Measurements from ENCODE around the gene CGNL1.

CGNL1 gene

DNA sequence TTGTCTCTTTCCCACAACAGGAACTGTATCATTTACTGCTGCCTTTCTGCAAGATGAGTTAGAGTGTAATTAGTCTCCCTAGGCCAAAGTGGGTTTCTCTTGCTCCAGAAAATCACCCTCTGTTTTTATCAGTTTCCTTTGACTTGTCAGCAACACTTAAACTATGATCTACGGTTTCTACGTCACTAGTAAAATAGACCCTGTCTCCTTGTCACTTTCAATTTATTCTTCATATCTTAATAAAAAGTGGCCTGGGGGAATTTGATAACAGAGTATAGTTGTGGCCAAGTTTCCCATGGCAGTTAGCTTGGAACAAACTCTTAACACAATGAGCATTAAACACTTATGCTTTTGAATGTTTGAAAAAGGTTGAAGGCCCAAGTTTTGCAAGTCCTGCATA lies 79.6 kb downstream of the CGNL1 start:
- no peak for DNase-seq (ENCODE audit: low read depth in 1 of 2, low spot score in 1 of 2)

DNA sequence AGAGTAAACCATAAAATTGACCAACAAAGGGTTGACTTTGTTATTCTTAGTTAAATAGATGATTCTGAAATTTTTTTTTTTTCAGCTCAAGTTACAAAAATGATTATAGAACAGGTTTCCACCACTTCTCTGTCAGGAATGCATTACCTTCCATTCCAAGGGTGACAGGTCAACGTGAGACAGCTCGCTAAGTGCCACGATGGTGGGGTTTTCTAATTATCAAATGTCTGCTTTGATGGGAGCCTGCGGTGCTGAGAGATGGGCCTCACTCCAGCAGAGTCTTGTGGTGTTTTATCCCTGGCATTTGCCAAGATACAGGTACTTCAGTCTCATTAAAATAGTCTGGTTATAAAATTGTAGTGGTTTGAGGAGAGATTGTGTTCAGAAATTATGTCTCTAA lies 80.3 kb downstream of the CGNL1 start:
- DNase-seq (ENCODE audit: low read depth in 1 of 2, low spot score in 1 of 2): no peak

DNA sequence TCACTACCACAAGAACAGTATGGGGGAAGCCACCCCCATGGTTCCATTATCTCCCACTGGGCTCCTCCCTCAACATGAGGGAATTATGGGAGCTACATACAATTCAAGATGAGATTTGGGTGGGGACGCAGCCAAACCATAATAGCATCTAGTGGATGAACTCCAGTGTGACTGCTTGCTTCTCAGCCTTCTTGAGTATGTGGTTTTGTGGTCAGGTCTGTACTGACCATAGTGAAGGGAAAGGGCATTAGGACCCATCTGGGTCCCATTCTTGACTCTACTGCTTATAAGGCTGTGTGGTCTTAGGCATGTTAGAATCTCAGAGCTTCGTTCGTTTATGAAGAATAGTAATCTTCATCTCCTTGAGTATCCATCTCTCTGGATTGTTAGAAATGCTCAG lies 81.4 kb downstream of the CGNL1 start:
- no peak for DNase-seq (ENCODE audit: low read depth in 1 of 2, low spot score in 1 of 2)

DNA sequence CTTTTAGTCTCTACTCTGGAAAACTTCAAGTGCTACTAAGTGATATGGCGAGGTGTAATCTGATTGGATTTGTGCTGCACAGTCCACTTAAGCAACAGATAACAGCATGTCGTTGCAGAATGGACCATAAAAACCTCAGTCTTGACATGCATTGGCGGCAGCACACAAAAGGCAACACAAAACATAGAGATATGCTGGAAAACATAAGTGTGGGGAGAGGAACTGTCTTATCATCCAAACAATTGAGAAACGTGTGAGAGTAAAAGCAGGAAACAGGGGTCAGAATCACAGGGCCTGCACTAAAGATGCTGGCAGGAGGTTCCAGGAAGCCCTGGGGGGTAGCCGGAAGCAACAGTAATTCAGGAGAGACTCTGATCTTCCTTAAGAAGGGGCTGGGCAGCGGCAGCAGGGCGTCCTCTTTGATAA lies 82.1 kb downstream of the CGNL1 start:
- DNase-seq (ENCODE audit: low read depth in 1 of 2, low spot score in 1 of 2): no peak

DNA sequence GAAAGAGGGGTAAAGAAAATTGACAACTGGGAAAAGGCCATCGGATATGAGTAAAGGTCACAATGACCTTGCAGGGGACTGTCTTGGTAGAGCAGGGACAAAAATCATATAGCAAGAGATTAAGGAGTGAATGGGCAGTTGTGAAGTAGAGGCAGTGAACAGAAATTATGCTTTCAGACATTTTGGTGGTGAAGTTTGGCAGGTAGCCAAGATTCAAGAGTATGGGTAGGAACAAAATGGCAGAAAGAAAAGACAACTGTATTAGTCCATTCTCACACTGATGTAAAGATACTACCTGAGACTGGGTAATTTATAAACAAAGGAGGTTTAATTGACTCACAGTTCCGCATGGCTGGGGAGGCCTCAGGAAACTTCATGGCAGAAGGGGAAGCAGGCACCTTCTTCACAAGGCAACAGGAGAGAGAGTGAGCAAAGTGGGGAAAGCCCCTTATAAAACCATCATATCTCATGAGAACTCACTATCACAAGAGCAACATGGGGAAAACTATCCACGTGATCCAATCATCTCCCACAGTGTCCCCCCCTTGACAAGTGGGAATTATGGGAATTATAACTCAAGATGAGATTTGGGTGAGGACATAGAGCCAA lies 84.0 kb downstream of the CGNL1 start:
- DNase-seq (ENCODE audit: low read depth in 1 of 2, low spot score in 1 of 2): no peak

DNA sequence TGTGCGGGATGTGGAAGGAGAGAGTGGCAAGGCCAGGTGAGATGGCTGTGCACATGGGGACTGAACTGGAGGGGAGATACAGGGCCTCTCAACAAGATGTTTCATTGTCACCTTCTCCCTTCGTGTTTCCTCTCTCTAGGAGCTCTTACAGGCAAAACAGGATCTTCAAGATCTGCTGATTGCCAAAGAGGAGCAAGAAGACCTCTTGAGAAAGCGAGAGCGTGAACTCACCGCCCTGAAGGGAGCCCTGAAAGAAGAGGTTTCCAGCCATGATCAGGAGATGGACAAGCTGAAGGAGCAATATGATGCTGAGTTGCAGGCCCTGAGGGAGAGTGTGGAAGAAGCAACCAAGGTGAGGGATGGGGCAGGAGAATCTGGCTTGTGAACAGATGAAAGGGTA lies 85.2 kb downstream of the CGNL1 start:
- DNase-seq (ENCODE audit: low read depth in 1 of 2, low spot score in 1 of 2): no peak

DNA sequence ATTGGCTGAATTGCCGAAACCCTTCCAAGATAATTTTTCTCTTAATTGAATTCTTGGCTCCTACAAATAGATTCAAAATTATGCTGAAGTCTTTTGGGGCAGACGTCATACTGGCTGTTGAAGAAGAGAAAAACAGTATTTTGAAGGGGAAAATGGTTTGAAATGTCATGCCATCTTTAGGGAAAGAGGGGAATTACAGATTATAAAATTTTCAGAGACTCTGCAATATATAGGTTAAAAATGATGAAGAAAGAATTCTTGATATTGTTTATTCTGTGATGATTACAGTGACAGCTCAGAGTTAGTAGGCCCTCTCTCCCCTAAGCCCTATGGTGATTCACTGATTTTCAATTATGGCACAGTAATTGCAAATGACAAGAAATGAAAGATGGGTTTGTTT lies 86.1 kb downstream of the CGNL1 start:
- DNase-seq (ENCODE audit: low read depth in 1 of 2, low spot score in 1 of 2): no peak

DNA sequence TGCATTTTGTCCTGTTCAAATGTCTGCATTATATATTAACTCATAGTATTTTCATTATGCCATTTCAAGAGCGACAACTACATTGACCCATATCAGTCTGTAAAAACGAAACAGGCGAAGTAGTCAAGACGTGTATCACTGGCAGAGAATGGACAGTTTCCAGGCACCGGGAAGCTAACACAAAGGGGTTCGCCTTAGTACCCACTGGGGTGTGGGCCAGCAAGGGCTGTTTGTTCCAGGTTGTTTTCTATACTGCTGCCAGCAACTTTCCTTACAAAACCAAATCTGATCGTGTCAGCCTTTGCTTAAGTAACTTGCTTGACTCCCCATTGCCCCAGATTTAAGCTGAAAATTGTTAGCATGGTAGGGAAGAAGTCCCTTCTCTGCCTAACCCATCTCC lies 87.1 kb downstream of the CGNL1 start:
- DNase-seq (ENCODE audit: low read depth in 1 of 2, low spot score in 1 of 2): no peak

DNA sequence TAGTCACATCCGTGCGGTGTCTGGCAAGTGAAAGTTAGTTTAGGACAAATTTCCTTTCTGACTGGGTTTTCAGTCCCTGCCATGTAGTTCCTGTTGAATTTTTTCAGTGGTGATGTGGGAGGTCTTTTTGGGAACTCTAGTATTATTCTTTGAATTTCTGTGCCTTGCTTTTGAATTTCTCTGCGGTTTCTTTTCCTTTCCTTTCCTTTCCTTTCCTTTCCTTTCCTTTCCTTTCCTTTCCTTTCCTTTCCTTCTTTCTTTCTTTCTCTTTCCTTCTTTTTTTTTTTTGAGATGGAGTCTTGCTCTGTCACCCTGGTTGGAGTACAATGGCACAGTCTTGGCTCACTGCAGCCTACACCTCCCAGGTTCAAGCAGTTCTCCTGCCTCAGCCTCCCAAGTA lies 88.2 kb downstream of the CGNL1 start:
- no peak for DNase-seq (ENCODE audit: low read depth in 1 of 2, low spot score in 1 of 2)

DNA sequence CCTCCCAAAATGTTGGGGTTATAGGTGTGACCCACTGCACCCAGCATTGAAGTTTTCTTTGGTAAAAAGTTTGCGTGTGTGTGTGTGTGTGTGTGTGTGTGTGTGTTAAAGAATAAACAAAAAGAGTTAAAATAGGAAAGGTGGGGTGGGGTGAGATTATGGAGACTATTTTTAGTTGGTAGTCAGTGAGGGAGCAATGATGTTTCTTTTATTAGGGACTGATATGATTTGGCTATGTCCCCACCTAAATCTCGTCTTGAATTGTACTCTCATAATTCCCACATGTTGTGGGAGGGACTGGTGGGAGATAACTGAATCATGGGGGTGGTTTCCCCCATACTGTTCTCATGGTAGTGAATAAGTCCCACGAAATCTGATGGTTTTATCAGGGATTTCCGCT lies 92.2 kb downstream of the CGNL1 start:
- DNase-seq (ENCODE audit: low read depth in 1 of 2, low spot score in 1 of 2): no peak

DNA sequence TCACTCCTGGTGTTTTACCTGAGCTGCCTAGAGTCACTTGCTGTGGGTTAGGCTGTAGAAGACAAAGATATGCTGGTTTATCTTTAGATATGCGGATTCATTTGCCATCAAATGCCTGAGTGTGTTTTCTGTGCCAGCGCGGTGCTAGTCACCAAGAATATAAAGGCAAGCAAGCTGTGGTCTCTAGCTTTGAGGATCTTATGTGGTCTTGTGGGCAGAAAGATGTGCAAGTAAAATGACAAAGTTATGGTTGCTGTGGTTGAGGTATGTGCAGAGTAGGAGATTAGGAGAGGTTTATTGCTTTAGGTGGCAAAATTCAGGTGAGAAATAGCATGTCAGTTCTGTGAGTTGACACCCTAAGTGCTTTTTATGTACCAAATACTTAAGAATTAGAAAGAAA lies 94.2 kb downstream of the CGNL1 start:
- no peak for DNase-seq (ENCODE audit: low read depth in 1 of 2, low spot score in 1 of 2)

DNA sequence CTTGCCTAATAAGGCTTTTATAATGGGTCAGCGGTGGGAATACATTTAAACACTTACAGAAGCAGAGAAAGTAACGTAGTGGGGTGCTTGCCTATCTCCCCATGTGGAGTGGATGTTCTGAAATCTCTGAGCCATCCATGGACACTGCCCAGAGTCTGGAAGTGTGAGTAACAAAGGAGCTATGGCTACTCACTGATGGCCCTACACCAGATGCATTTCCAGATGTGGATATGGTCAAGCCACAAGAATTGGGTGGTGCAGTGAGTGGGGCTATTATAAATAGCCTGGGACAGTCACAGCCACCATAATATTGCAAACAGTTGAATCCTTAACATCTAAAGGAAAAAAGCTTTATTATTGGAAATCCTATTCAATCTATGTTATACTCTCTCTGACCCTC lies 96.6 kb downstream of the CGNL1 start:
- DNase-seq (ENCODE audit: low read depth in 1 of 2, low spot score in 1 of 2): no peak

DNA sequence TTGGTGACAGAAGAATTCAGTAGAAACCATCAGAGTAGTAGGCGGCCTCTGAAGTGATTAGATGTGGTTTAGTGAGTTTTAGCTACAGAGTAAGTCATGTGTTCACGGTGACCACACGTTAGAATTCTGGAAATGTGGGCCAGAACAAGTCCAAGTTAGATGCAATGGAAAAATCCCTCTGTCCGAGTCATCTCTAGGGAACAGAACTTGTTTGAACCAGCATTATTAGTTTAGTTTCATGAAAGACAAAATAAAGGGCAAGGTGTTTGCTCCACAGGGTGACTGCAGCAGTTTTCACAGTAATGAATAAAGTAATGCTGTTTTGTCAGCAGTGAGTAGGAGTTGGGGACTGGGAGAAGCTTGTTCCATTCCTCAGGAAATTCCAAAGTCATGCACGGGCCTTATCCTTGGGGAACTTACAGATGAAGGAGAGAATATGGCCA lies 100.2 kb downstream of the CGNL1 start:
- DNase-seq (ENCODE audit: low read depth in 1 of 2, low spot score in 1 of 2): no peak

DNA sequence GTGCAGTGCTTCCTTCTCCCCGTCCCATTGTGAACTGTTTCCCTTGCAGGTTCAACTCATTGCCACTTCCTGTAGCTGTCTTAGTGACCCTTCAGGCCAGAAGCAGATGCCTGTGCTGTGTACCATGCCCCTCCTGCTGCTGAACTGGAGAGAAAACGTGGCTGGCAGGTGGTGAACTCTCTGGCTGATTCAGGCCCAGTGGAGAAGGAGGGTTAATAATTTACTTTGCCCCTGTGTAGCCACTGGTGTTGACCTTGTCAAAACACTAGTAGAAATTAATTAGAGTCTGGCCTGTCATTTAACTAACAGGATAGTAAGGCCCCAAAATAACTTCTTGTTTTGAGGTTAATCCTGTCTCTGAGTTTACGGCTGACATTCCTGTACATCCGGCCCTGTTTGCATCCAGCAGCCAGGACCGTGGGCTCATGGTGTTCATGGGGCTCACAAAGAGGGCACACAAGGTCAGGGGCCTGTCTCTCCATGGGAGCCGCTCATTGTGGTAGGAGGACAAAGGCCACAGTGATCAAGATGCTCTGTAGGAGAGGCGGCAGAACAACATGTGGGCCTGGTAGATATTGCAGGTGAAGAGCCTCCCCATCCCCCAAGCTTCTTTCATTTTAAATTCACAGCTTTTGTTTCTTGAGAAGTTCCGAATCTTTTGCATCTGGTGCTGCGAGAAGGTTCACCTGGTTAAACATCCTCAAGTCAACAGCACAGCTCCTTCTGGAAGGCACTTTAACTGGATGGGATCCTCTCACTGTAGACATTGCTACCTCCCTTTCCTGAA lies 101.6 kb downstream of the CGNL1 start:
- no peak for DNase-seq (ENCODE audit: low read depth in 1 of 2, low spot score in 1 of 2)

DNA sequence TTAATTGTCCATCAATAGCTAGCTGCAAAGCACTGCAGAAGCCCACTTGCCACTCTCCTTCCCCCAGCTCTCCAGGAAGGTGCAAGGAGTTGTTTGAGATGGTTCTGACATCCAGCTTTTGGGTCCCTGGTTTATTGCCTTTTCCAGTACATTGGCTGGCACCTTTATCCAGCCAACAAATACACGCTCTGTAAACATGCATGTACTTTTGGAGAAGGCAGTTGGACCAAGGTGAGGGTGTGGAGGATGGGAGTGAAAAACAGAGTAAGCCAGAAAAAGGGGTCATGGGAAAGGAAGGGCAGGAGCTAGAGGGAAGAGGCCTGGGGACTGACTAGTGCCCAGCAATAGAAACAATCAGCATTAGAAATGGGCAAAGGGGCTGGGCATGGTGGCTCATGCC lies 102.7 kb downstream of the CGNL1 start:
- DNase-seq (ENCODE audit: low read depth in 1 of 2, low spot score in 1 of 2): no peak

DNA sequence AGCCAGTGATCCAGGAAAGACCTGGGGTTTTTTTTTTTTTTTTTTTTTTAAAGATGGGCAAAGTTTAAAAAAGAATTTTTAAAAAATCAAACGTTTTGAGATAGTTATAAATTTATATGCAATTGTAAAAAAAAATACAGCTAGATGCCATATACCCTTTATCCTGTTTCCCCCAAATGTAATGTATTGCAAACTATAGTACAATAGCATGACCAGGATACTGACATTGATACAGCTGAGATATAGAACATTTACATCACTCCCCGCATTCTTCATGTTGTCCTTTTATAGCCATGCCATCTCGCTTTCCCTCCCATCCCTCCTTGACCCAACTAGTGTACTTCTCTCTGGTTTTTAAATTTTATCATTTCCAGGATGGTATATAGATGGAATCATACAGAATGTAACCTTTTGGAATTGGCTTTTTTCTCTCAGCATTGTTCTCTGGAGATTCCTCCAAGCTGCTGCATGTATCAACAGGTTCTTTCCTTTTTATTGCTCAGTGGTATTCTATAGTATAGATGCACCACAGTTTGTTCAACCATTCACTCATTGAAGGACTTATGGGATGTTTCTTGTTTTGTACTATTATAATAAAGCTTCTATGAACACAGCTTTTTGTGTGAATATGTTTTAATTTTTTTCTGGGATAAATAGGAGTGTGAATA lies 104.9 kb downstream of the CGNL1 start:
- DNase-seq (ENCODE audit: low read depth in 1 of 2, low spot score in 1 of 2): no peak

DNA sequence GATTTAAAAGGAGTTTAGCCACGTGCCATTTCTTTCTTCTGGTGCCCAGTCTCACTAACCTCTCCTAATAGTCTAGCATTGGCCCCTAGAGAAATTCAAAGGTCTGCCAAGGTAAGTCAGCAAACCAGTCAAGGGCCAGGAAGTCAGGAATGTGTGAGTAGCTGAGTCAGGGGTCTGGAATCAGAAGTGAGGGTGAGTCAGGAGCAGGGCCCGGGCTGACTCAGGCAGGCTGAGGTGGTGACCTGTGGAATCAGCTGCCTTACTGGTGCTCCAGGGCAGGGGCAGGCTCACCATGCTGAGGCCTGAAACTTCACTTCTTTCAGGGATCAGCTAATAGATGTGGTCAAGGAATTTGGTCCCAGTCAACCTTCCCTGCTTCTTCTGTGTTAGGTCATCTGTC lies 109.6 kb downstream of the CGNL1 start:
- no peak for DNase-seq (ENCODE audit: low read depth in 1 of 2, low spot score in 1 of 2)

DNA sequence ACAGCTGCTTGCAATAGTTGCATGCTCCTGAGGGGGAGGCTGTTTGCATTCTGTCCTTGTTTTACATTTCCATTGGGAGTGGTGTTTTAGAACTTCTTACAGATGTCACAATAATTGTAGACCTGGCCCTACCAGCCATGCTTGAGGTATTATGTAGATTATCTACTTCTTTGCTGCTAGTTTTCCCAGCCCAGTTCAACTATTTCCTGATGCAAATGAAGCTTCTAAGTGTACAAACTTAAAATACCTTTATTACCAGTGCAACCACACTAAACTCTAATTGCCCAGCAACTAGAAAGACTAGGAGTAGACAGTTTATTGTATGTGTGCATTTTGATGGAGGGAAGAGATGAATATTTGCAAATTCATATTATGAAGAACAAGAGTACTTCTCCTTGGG lies 110.5 kb downstream of the CGNL1 start:
- no peak for DNase-seq (ENCODE audit: low read depth in 1 of 2, low spot score in 1 of 2)

DNA sequence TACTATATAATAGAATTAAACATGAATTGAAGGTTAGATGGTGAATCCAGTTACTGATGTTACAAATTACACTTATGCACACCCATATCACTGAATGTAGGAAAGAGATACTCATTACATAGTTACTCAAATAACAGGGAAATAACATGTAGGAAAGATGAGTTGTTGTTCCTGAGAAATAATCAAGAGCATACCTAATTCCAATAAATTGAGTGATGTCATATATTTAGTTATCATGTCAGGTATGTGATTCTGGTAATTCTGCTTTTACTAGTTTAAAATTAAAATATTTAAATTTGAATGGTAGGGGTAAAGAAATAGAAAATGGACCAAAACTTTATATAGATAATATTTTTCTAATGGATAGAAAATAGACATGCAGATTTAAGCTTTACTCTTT lies 112.8 kb downstream of the CGNL1 start:
- no peak for DNase-seq (ENCODE audit: low read depth in 1 of 2, low spot score in 1 of 2)

DNA sequence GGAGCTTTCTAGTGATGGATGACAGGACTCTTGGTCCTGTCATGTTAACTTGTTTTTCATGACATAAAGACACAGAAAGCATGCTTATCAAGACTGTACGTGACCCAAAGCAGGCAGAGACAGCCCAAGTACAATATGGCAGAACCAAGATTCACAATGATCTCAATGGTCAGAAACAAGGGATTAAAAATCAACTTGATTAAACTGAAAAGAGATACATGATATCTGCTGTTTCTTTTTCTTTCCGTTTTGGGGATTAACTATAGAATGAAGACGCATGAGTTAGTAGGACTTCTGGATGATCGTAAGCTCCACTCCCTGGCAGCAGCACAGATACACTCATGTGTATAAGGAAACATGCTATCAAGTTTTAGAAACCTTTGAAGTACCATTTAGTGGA lies 117.0 kb downstream of the CGNL1 start:
- no peak for DNase-seq (ENCODE audit: low read depth in 1 of 2, low spot score in 1 of 2)

DNA sequence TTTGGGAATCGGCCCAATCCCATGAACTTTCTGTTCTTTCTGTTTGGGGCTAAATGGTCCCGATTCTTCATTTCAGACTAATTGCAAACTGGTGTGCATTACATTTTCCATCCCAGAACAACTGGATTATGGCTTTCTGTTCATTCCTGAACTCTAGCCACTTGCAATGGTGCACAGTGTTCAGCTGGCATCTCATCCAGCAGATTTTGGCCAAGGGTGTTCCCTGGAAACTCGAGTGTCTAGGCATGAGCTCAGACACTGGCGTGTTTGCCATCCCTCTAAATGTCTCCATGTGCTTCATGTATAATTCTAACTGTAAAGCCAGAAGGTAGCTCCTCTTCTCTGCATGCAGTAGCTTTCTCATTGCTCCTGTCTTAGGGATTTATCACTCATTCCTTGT lies 118.3 kb downstream of the CGNL1 start:
- DNase-seq (ENCODE audit: low read depth in 1 of 2, low spot score in 1 of 2): no peak

DNA sequence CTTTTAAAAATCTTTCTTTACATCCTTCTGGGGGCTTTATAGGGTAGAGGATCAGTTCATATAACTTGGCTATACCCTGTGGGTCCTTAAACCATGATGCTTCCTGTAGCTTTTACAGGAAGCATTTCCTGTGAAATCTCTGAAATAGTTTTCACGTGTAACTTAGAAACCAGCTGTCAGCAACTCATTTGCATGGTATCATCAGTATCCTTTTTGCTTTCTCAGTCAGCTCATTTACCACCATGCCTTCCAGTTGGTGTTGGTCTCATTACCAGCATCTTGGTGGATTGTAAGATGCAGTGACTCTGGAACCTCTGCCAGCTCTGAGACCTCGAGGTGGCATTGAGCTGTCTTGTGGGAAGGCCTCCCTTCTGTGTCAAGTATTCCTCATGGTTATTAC lies 118.7 kb downstream of the CGNL1 start:
- no peak for DNase-seq (ENCODE audit: low read depth in 1 of 2, low spot score in 1 of 2)
